HG03439 (cell line): ENCODE measurements around the gene CACNB2.
"Not testable (repeated sequence)": the region's sequence is repeated elsewhere in the genome, so short reads cannot be mapped to it uniquely, and the experiment has no call there.

ENCODE experiments used
- ATAC-seq: cut with Tn5 transposase; IDR thresholded peaks from one replicate; pipeline ENCODE4 v1.9.1; 2021; ENCODE audit warnings: mild to moderate bottlenecking, moderate library complexity; ENCODE audit not compliant: unreplicated experiment

CACNB2 gene

DNA sequence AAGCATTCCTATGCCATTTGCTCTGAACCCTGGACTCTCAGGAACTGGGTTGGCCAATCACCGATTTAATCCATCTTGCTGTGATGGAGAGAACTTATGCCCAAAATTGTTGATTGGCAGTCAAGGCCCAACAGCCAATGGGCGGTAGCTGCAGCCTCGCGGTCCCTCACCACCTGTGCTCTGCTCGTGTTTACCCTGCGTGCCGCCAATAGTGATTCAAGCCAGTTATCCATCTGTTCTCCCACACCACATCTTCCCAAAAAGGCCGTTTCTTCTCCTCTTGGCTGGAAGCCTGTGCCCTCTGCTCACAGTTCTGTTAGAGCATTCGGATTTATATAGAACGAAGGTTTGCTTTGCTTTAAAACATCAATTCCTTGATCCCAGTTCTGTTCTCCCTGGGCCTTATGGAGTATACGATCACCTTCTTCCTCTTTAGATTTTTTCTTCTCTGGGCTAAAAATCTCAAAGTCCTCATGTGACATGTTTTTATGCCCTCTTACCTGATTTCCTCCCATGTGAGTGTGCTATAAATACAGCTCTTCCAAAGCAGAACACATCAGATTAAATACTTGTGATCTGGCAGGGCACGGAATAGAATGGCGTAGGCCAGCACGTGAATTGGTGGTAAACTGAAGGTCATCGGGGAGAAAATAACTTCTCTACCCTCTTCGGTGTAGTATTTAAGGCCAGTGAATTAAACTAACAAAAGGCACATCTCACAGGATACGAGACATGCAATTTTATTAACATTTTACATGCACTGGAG lies 298.3 kb downstream of the CACNB2 start:
- ATAC-seq, result no peak

DNA sequence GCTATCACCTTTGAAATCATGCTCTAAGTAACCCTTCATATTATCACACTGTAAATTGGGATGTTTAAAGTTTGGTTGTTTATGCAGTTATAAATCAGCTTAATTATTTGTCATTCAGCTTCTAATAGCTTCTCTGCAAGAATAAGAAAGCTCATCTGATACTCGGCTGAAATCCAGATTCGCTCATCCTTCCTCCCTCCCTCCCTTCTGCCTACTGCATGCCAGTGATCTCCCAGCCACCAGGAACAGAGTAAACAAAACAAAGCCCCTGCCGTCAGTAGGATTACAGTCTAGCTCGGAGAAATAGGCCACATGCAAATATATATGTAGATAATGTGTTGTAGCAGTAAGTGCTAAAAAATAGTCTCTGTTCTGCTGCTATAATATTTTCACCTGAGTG lies 299.4 kb downstream of the CACNB2 start:
- no peak for ATAC-seq

DNA sequence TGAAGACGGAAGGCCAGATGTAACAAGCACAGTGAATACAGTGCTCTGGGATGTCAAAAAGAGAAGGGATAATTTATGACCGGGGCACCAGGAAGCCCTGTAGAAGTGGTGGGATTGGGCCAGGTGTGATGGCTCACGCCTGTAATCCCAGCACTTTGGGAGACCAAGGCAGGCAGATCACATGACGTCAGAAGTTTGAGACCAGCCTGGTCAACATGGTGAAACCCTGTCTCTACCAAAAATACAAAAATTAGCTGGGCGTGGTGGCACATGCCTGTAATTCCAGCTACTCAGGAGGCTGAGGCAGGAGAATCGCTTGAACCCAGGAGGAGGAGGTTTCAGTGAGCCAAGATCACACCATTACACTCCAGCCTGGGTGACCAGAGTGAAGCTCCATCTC lies 305.4 kb downstream of the CACNB2 start:
- not testable (repeated sequence) for ATAC-seq

DNA sequence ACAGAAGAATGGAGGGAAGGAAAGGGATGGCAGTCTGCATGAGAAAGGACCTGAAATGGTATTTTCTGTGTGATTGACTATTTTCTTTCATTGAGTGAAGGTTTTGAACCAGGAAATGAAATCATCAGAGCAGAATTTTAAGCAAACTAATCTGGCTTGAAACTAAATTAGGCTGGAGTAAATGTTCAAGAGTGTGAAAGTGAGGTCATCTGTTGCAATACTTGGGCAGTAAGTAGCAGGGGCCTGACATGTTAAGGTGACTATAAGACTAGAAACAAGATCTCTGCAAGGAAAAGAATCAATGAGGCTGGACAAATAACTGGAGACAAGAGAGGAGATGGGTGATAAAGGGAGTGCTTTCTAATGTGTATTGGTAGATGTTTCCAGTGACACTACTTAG lies 306.0 kb downstream of the CACNB2 start:
- ATAC-seq, result no peak

DNA sequence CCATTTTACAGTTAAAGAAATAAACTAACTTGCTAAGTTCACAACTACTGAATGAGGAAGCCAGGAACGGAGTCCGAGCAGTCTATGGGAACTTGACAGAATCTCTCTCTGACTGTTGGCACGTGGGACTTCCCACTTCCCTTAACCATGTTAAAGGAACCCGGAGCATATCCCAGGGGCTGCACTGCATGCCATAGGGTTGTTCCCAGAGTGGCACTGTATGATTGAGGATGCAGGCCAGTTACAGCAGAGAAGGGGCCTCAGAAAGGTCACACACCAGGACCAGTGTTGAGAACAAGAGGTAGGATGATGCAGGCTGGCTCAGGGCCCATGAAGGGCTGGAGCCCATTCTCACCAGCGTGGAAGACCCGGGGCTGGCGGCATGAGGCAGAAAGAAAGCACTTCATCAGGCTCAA lies 309.4 kb downstream of the CACNB2 start:
- ATAC-seq, result no peak

DNA sequence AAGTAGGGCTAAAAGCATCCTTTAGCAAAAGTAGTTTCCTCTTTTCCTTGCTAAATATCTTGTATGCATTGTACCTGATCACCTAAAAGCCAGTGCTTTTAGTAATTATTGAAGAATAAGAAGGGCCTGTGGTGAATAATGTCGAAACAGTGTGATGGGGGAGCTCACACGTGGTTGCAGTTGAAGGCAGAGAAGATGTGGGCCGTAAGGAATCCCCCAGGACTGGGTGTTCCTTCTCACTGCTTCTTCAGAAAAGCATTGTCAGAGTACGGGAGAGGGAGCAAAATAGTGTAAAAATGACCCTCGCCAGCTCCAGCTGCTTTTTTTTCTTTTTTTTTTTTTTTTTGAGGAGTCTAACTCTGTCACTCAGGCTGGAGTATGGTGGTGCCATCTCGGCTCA lies 310.1 kb downstream of the CACNB2 start:
- ATAC-seq, result no peak

DNA sequence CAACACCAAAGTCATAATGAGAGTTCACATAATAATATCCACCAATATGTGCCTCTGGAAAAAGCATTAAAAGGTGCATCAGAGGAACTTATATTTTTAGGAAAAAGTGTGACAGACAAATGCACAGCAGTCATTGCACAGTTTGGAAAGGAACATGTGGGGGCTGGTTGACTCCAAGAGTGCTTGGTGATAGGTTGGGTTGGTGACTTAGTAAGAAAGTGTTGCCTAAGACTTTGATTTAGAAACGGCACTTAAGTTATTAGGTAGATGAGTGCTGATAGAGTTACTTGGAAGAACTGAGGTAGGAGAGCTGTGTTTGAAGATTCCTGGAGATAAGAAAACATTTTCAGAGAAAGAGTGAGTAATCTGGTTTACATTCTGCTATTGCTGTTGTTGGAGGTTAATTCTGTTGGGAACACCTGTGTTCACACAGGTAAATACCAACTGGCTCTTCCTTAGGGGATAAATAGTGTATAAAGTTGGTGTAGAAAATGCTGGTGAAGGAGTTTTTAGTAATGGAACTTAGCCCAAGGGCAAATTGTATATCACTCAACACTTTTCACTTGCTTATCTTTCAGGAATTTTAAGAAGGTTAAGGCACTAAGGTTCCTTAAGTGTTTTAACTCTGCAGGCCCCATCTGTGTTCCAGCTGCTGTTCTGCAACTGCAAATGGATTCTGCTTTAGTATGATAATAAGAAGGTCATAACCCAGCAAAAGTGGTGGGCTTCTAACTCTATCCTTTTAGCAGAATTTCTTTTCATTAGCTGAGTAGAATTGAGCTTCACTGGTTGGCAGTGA lies 315.1 kb downstream of the CACNB2 start:
- no peak for ATAC-seq

DNA sequence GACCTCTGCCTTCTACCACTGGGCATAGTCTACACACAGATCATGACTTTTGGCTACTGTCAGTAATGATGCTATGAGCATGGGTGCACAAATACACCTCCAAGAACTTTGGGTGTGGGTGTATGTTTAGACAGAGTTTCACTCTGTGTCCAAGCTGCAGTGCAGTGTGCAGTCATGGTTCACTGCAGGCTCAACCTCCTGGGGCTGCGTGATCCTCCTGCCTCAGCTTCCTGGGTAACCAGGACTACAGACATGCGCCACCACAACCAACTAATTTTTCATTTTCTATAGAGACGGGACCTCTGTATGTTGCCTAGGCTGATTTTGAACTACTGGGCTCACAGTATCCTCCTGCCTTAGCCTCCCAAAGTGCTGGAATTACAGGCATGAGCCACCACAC lies 316.8 kb downstream of the CACNB2 start:
- ATAC-seq, result peak; percentile 85

DNA sequence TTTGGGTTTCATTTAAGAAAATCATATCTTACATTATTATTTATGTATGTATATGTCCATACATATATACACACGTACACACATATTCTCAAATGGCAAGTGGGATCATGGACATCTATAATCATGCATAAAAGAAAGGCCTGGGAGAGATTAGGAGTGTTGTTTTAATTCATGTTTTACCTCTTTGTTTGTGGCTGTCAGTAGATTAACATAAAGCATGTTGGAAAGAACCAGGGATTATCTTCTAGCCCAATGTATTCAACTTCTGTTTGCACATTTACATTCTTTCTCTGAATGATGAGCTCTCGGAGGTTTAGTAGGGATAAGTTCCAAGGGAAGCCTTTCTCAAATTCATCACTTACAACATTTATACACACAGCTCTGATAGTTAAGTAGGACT lies 319.8 kb downstream of the CACNB2 start:
- ATAC-seq, result no peak

DNA sequence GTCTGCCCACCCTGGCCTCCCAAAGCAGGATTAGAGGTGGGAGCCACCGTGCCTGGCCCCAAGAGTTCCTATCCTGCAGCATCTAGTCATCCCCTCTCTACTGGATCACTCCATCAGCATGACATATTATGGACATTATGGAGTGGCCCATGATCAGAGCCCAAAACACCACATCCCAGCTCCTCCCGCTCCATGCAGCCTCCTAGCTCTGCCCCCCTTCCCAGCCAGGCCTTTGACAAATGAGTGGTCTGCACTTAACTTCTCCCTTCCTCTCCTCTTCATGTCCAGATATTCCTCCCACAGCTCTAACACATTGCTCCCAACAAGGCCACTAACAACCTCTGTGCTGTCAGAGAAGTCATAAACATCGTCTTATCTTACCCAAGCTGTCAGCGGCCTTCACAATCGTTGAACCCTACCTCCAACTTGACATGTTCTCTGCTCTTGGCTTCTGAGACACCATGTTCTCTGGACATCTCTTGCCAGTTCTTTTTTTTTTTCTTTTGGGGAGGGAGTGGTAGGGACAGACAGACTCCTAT lies 323.5 kb downstream of the CACNB2 start:
- ATAC-seq, result no peak

DNA sequence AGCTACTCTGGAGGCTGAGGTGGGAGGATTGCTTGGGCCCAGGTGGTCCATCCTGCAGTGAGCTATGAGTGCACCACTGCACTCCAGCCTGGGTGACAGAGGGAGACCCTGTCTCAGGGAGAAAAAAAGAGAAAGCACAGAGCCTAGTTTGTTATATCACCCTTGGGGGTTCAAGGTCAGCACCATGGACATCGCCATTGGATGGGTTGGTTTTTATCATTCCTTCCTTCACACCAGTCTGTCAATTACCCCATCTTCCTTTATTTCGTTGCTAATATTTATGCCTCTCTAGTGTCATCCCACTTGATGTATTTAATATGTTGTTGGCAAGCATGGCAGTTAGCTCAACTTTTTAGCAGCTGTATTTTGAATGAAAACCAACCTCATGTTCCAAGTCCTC lies 328.9 kb downstream of the CACNB2 start:
- ATAC-seq, result no peak

DNA sequence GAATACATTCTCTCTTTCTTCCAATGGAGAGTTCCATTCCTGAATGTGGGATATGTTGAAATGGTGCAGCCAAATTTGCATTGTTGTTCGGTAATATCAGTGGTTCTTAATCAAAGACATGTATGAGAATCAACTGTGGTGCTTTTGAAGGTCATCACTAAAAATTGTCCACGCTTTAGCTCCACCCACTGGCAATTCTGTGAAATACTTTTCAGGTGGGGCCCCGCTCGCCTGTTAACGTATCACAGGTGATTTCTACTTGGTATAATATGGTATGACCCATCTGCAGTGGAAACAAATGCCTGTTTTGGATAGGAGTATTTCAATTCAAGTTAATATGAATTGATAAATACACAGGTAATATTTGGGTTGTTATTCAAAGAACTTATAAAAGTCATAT lies 332.8 kb downstream of the CACNB2 start:
- ATAC-seq, result no peak

DNA sequence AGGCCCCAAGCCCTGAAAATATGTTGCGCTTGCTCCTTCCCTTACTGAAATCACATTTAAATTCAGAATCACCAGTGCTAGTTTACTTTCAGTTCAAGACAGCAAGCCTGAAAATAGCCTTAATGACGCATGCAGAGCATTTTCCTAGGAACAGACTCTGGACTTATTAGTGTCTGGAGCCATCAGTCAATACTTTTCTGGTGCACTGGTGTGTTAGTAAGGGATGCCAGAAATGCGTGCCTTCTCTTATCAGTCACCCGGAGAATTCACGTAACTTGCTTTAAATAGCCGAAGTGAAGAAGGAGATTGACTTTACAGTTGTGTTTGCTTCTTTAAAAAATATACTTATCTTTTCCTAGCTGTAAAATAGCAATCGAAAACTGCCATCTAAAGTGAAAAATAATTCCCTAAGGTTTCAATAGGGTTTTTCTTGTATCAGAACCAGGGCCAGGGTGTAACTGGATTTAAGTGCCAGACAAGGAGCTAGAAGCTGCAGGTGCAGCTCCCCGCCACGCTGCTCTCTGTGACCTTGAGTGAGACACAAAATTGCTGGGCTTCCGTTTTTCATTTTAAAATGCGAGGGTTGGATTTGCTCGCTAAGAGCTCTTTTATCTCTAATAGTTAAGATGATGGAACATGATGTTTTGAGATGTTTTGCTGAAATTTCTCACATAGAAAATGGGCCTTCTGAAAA lies 333.3 kb downstream of the CACNB2 start:
- ATAC-seq, result no peak

DNA sequence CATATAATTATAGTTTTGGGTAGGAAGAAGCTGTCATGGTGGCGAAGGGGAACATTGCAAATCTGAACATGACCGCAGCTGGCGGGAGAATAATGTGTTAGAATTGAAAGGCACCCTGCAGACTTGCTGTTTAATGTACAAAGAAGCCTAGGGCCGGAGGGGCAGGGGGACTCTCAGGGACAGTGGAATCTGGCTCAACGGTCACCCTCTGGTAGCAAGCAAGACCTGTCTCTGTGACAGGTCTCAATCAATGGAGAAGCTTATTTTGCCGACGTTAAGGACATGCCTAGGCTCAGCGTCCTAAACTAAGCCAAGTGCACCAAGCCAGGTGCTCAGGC lies 333.9 kb downstream of the CACNB2 start:
- ATAC-seq, result no peak

DNA sequence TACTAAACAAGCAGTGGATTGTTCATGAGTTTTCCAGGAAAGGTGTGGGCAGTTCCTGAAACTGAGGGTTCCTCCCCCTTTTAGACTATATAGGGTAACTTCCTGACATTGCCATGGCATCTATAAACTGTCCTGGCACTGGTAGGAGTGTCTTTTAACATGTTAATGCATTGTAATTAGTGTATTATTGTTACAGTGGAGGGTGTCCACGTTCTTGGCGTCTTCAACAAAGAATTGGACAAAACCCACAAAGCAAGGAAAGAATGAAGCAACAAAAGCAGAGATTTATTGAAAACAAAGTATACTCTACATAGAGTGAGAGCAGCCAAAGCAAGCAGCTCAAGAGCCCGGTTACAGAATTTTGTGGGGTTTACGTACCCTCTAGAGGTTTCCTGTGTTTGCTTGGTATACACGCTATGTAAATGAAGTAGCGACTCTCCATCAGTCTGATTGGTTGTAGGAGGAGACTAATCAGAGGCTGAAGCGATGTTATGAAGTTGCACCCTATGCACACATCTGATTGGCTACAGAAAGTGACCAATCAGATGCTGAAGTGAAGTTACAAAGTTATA lies 335.9 kb downstream of the CACNB2 start:
- no peak for ATAC-seq

DNA sequence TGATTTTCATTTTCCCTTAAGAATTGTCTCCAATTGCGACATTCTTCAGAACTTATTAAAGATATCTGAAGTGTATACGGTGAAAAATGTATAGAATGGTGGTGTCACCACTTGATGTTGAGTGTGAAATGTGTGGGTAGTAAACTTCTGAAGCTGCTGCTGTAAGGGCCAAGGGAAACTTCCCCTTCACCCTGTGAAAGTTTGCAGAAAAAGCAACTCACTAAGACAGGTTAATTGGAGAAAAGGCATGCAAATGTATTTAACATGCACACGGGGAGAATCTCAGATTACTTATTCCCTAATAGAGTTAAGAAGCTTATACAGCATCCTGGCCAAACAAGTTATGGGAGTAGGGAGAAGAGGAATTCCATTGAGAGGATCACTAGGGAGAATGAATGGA lies 338.1 kb downstream of the CACNB2 start:
- no peak for ATAC-seq

DNA sequence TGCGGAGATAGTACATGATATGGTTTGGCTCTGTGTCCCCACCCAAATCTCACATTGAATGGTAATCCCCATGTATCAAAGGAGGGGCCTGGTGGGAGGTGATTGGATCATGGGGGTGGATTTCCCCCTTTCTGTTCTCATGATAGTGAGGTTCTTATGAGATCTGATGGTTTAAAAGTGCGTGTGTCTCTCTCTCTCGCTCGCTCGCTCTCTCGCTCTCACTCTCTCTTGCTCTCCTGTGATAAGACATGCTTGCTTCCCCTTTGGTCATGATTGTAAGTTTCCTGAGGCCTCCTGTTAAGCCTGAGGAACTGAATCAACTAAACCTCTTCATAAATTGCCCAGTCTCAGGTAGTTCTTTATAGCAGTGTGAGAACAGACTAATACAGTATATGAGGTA lies 339.3 kb downstream of the CACNB2 start:
- ATAC-seq, result no peak

DNA sequence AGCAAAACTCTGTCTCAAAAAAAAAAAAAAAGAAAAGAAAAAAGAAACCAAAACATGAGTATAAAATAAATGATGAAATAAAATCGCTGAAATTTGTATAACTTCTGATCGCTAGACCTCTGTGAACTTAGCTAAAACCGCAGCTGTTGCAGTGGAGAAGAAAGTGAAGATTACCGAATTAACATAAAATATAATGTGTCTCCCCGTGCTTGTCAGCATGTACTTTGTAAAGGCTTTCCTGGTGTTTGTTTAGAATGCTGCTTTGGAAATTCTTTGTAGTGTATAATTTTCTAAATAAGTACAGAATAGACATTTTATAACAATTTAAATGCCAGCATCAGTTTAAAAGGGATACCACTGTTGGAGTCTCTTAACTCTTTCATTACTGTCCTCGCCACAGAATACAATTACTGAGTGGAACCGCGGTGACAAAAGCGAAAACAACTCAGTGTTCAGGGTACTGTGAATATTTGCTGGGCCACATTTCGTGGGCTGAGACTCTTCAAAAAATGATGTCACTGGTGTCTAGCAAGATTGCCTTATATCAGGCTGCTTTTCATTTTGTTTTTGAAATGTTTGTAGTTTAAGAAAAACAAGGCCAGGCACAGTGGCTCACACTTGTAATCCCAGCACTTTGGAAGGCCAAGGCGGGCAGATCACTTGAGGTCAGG lies 343.4 kb downstream of the CACNB2 start:
- ATAC-seq, result no peak

DNA sequence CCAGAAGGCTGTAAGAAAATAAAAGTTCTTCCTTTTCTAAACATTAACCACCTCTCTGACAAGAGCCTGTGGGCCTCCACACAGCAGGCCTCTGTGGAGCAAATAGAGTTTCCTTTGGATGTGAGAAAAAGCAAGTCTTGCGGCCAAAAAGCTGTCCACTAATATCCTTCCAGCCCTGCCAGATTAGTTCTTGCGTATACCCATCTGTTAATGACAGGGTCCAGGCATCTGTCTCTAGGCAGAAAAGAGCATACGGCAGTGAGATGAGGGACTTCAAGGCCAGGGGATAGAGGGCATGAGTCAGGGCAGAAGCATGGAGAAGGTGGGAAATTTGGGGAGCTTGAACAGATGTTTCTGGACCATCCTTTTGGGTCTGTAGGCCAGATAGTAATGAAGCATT lies 346.2 kb downstream of the CACNB2 start:
- no peak for ATAC-seq

DNA sequence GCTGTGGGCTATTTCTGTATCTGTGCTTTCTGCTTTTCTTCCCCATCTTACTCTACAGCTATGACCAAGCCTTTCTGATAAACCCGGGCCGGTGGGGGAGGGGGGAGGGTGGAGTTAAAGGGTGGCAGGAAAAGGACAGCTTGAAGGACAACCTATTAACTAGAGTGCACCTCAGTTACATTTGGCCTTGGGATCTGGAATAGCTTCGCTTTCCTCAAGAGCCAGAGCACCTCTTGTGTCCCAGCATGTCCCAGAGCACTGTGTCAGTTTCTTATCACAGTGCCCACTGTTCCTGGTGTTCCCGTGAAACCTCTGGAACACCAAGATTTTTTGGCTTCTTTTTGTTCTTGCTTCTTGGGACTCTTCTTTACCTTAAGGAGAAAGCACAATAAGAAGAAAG lies 350.5 kb downstream of the CACNB2 start:
- no peak for ATAC-seq
